GM19438 (cell line): ENCODE results near the gene HSPA4.
"Not testable (repeated sequence)": the region's sequence is repeated elsewhere in the genome, so short reads cannot be mapped to it uniquely, and the experiment has no call there.

Experiments used
- ATAC-seq: cut with Tn5 transposase; IDR thresholded peaks from one replicate; pipeline ENCODE4 v1.9.1; 2021; ENCODE audit warnings: low read depth; ENCODE audit not compliant: unreplicated experiment

The HSPA4 gene

DNA sequence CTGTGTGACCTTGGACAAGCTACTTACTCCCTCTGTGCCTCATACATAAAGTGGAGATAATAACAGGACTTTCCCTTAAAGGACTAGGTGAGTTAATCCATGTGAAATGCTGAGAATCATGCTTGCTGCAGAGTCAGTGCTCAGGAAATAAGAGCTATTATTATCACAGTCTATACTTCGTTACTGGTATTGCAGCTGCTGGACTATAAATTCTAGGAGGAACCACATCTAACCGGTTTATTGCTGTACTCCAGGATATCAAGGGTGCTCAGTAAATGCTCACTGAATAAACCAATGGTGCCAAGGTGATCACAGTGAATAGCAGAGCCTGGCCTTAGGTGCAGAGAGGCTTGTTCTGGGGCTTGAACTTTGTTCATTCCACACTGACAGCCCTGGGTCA, 69.3 kb downstream of the HSPA4 start:
- no peak for ATAC-seq

DNA sequence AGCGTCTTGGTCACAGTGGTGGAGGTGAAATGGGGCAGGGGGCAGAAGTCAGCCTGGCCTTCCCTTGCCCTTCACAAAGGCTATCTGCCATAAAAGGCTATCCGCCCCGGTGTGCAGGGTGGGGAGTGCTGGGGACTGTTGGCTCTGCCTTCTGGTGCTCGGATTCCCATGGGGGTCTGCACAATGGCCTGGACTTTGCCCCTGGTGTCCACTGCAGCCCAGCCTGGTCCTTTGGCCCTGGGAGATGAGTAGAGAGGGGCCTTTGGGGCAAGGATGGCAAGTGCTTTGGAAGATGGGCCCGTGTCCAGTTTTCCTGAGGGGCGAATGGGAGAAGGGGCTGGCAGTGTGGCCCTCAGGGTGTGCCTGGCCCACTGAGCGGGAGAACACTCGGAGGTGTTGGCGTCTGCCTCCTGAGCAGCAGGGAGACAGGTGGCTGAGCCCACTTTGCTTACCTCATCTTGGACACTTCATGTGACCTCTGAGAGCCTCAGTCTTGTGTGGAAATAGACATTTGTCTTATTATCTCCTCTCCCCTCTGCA, 69.9 kb downstream of the HSPA4 start:
- no peak for ATAC-seq

DNA sequence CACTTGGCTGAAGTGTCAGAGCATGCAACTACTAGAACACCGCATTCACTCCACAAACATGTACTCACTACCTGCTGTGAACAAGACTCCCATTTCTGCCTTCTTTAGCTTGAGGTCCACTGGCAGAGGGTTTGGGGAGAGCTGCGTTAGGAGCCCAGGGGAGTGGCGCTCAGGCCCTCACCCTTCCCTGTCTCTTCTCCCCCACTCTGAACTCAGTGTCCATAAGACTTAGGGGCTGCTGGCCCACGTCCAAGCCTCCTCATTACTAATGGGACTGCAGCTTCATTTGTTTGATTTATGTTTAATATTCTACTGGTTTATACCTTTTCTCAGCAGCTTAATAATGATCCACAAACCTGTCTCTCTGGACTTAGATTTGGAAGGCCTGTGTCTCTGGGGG, 70.9 kb downstream of the HSPA4 start:
- ATAC-seq = no peak

DNA sequence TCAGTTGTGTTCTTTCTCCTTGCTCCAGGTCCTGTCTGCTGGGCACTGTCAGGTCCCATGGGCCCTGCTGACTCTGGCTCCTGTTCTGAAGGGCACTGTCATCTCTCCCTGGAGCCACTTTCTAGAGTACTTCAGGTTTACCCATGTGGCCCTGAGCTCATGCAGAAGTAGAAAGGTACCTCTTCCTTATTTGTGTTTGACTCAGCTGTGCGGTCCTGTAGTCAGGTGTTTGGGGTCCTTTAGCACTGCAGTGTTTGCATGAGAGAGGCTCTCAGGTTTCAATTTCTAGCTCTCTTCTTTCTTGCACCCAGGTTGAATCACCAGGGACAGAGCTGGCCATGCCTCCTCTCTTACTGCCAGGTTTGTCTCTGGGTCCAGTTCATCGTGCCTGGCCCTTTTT, 71.5 kb downstream of the HSPA4 start:
- no peak for ATAC-seq

DNA sequence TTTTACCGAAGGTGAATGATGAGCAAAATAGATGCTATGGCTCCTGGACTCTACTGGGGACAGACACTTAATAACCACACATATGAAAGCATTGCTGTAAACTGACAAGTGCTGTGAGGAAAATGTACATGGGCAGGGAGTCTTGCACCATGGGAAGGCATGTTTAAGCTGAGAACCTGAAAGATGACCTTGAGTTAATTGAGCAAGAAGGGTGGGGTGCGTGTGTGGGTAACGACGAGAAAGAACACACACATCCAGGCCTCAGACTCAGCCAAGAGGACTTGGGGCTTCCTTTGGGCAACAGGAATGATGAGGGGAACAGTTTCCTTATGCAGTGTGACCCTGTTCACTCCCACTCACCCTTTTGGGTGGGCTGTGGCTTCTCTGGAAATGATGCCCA, 73.1 kb downstream of the HSPA4 start:
- ATAC-seq = no peak

DNA sequence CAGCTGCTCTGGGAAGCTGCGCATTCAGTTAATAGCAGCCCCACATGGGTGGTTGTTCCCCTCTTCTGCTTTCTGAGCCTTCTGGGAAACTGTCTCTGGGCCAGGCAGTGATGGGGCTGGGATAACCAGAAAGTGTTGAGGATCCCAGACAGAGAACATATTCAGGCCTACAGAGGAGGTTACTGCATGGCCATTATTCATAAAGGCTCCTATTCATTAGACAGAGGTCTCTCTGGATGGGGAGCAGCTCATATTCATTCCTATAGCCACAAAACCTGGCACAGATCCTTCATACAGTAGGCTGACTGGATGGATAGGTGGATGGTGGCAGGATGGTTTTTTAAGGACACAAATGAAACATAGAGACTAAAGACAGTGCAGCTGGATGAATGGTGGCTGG, 76.3 kb downstream of the HSPA4 start:
- ATAC-seq = no peak

DNA sequence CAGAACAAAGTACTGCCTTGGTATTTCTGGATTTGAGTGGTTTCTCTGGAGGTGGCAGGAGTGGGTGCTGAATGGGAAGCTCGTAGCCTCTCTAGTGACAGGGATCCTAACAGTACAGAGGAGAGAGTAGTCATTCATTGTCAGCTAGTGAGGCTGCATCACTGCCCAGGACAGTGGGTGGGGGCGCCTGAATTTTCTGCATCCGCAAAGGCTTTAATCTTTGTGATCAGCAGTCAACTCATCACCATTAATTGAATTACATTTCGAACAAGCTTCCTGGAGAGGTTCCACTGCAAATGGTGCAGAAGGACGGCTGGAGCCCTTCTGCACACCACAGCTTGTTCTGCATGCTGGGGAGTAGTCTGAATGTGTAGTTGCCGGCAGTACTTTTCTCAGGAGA, 77.5 kb downstream of the HSPA4 start:
- ATAC-seq = no peak

DNA sequence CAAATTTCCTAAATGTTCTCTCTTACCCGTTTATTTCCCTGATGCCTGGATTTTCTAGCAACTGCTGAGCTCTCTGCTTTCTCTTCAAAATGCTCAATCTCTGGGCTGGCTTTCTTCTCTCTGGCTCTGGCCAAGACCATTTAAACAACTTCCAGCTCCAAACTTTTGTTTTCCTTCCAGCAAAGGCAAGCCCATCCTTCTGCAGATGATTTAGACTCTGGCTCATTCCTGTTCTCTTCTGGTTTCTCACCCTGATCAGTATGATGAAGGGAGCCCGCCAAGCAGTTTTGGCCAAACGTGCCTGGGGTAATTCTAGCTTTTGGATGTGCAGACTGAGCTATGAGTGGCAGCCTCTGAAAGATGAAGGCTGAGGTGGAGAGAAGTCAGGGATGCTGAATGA, 78.1 kb downstream of the HSPA4 start:
- ATAC-seq = no peak

DNA sequence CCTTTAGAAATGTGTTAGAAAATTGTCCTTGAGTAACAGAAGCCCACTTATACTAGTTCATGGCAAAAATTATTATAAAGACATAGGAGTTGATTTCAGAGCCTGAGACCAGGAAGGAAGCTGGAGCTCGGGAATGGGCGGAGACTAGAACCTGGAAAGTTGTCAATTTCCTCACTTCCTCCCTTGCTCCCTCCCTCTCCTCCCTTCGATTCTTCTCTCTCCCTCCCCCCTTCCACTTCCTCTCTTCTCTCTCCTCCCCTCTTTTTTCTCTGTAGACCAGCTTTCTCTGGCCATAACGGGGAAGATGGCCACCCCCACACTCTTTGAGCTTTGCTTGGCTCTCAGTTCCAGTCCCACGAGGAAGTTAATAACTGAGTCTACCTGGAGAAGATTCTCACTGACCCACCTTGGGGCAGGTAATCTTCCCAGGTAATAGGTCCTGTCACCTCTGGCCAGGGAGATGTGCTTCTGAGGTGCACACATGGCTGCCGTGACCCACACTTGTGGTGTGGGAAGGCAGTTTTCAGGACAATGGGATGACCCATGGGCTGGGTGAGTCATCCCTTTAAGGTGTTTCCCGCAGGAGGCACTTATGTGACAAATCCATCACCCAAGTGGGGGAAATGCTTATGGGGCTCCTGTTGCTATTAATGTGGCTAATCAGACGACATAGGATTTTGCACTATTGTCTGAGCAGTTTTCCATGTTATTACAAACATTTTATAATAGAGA, 78.7 kb downstream of the HSPA4 start:
- no peak for ATAC-seq

DNA sequence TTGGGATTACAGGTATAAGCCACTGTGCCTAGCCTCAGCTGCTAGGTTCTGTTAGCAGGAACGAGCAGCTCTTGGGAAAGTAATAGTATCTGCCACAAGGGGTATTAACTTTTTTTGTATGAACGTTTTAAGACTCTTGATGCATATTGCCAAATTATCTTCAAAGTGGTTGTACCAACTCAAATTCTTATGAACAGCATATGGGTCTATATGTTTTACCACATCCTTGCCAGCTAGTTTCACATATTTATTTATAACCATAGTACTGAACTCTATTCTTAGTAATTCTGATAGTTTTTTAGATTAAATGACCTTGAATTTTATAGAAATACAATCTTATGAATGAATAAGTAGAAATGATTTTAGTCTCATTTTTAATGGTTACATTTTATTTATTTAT, 80.9 kb downstream of the HSPA4 start:
- no peak for ATAC-seq

DNA sequence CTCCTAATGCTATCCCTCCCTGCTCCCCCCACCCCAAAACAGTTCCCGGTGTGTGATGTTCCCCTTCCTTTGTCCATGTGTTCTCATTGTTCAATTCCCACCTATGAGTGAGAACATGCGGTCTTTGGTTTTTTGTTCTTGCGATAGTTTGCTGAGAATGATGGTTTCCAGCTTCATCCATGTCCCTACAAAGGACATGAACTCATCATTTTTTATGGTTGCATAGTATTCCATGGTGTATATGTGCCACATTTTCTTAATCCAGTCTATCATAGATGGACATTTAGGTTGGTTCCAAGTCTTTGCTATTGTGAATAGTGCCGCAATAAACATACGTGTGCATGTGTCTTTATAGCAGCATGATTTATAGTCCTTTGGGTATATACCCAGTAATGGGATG, 81.4 kb downstream of the HSPA4 start:
- not testable (repeated sequence) for ATAC-seq

DNA sequence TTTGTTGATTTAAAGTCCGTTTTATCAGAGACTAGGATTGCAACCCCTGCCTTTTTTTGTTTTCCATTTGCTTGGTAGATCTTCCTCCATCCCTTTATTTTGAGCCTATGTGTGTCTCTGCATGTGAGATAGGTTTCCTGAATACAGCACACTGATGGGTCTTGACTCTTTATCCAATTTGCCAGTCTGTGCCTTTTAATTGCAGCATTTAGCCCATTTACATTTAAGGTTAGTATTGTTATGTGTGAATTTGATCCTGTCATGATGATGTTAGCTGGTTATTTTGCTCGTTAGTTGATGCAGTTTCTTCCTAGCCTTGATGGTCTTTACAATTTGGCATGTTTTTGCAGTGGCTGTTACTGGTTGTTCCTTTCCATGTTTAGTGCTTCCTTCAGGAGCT, 85.1 kb downstream of the HSPA4 start:
- ATAC-seq = not testable (repeated sequence)

DNA sequence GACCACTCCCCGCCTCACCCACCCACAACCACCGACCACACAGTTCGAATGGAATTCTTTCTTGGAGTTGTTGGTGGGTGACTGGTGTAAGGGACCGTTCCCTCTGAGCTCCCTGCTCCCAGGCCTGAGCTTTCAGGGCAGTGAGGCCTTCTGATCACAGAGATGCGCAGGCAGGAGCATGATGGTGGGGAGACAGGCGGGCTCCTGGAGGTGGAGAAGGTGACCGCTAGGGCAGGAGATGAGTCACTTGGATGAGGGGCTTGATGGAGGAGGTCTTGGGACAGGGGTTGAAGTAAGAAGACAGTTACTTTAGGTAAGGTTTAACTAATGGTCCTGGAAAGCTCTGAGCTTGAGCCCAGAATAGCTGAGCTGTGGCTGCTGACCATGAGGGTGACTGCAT, 88.5 kb downstream of the HSPA4 start:
- ATAC-seq = no peak

DNA sequence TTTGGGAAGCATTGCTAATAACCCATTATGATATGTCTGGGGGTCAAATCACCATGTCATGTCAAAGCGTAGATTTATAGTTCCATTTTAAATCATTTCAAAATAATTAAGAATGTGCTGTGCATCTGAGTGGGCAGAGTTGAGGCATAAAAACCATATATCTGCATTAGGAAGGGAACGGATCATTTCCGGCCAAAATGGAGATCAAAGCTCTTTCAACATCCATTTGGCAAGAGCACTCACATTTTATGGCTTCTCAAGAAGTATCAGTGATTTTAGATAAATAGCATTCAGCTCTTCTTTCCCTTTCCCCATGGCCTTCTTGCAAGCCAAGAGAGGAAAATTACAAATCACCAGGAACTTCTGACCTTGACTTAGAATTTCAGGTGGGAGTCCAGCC, 89.9 kb downstream of the HSPA4 start:
- ATAC-seq = no peak

DNA sequence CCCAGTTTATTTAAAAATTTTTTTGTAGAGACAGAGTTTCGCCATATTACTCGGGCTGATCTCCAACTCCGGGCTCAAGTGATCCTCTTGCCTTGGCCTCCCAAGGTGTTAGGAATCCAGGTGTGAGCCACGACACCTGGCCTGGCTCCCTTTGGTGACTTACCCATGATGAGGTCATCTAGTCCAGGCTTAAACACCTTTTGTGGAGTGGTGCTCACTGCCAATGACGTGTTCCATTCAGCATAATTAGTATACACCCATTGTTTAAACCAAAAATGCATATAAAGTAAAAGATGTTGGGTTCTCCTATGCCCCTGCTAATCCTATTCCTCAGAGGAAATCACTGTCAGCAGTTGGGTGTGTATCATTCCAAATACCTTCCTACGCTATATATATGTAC, 91.0 kb downstream of the HSPA4 start:
- no peak for ATAC-seq

DNA sequence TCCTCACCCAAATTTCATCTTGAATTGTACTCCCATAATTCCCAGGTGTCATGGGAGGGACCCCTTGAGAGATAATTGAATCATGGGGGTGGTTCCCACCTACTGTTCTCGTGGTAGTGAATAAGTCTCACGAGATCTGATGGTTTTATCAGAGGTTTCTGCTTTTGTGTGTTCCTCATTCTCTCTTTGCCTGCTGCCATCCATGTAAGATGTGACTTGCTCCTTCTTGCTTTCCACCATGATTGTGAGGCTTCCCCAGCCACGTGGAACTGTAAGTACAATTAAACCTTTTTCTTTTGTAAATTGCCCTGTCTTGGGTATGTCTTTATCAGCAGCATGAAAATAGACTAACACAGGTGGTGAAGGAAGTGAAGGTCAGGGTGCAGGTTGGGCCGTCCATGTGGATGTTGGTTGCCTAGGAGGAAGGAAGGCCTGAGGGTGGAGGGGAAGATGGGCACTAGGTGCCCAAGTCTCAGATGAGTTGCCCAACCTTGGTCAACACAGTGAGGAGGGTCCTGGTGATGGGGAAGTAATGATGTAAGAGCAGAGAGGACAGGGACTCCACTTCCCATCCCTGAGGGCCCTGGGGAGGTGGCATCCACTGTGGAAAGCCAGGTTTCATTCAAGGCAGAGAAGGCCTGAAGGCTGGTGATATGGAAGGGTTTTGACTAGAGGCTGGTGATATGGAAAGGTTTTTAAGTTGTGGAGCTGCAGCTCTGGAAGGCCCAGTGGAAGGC, 92.6 kb downstream of the HSPA4 start:
- ATAC-seq = no peak

DNA sequence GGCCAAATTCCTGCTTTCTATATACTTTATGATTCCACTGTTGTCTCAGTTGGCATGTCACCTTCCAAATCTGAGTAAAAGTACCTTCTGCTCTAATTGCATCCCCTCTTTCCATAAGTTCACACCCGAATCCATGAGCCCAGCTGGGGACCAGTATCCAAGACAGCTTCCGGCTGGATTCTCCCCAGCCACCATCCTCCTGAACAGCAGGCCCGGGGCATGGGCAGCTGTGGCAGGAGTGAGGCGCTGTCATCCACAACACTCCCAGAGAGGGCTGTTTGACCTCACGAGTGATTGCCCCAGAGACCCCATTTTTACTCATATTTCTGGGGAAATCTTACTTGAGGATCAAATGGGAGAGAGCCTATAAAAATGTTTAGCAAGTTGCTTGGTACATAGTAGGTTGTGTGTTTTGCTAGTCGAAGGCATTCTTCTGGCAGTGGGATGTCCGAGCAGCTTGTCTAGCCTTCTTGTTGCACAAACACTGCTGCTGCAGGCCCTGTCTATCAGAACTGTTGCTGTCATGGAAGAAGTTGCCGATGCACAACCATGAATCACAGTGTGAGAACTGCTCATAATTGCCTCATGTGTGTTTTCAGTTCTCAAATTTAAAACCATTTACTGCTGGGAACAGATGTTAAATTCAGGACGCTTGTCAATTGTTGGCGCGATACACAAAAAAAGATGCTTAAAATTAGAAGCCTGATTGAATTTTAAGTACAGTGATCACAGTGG, 93.8 kb downstream of the HSPA4 start:
- ATAC-seq = no peak

DNA sequence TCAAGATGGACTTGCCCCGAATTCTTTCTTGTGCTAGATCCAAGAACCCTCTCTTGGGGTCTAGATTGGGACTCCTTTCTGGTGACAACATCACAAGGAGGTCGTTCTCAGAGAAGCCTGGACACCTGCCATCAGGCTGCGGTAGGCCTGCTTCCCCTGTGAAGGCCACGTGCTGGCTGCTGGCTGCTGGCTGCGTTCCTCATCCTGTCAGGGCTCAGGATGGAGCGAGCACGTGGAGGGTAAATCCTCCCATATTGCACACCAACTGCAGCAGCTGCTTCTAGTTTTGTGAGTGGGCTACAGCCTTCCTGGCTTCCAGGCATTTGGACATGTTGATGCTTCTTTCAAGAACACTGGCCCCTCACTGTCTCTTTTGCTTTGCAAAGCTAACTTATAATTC, 95.6 kb downstream of the HSPA4 start:
- no peak for ATAC-seq

DNA sequence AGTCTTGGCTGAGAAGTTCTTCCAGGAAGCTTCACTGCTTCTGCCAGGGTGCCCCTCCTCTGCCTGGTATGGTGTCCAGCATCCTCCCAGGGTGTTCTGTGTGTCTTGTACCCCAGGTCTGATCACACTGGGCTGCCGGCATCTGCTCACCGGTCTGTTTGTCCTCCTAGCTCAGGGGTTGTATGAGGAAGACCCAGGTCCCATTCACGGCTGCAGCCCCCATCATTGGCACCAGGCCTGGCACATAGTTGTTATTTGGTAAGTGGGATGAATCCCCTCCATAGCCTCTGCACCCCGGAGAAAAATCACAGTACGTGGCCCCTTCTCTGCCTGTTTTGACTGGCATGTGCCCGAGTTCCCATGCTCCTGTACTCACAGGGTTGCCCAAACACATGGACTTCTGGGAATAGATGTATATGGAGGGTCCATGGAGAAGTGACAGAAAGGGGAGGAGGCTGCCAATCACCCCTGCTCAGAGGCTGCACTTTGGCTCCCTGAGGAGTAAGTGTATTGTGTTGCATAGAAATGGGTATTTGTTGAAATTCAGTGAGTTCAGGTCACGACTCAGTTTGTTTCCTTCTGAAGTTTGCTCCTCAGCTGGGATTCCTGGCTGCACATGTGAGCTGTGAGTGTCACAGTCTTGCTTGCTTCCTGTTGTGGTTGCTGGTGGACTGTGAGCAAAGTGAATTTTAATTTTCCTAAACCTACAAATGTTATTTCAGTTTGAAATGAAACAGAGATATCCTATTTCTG, 96.2 kb downstream of the HSPA4 start:
- ATAC-seq = no peak

DNA sequence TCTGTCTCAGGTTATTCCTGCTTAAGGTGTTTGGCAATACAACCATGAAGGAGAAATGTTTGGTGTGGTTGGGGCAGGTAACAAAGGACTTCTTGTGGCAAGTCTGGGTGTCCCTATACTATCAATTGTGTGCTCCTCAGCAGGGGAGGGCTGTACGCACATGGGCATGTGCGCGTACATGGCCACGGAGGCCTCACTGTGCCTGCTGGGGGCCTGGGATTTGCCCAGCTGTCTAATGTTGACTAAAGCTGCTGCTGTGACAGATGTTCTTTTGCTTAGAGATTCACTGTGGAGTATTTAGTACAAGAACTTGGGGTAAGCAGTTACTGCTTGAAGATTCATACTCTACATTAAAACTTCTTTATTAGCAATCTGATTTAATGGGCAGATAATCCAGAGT, 97.5 kb downstream of the HSPA4 start:
- ATAC-seq = no peak
